ENCODE data around the gene MAGEA10.
"Not testable (repeated sequence)": the region's sequence is repeated elsewhere in the genome, so short reads cannot be mapped to it uniquely, and the experiment has no call there.

The MAGEA10 gene

DNA sequence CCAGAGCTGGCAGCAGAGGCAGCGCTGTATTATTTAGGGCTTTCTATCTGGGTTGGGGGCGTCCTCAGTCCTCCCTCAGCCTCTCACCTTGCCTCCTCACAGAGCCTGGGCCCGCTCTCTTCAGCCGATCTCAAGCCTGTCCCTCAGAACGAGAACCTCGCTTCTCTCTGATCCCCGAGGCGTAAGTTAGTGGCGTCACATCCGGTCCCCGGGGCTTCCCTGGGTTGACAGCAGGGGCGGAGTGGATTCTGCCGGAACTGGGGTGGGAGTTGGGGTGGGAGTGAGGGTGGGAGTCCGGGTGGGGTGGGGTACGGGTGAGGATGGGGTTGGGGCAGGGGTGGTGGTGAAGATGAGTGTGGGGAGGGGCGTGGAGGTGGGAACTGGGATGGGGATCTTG lies at the start of gene MAGEA10:
Gene MAGEA10 (minus strand): TSS at position 190 of the 397 bp plus-strand sequence. CDS start 2,957 bp downstream, outside the sequence.
- no peak for DNase-seq

DNA sequence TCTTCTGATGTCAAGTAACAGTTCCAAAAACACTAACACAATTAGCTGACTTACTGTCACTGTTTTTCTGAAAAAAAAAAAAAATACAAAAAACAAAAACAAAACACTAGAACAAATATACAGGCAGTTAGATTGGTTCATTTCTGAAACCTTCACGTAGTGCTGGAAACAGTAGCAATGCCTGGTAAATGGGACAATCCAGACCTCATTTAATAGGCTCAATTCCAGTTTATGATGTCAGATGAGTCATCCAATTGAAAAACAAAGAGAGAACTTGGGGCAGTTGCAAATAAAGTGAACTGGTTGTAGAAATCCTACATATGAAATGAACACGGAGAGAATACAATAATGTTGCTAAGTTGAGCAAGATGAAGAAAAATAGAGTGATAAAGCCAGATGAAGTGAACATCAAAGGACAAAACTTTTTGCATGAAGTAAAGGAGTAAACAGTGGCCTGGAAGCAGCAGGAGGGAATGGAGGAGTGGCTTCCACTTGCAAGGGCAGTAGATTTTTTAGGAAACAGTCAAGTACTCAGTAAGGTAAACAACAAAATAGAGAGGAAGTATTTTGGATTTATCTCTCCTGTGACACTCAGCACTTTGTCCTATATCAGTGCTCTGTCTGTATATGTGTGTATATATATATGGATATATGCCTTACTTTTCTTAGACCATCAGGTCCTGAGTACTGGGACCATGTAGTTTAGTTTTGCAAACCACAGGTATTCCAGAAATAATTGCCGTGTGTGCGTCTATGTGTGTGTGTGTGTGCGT lies 39.3 kb upstream of the MAGEA10 start:
- DNase-seq, result no peak

DNA sequence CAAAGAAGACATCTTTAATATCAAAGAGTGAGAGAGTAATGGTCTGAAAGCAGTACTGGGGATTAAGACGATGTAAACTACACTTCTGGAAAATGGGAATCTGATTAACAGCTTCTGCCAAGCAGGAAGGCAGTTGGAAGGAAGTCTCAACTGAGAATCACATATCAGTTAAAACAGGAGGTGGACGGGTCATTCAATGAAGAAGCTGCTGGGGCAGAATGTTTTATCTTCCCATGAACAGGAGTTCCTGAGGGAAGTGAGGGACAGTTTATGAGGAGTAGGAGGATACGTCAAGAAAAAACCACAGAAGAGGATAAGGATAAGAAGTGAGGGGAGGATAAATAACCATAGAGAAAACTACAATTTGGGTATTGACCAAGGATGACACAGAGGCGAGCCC lies 38.7 kb upstream of the MAGEA10 start:
- no peak for DNase-seq

DNA sequence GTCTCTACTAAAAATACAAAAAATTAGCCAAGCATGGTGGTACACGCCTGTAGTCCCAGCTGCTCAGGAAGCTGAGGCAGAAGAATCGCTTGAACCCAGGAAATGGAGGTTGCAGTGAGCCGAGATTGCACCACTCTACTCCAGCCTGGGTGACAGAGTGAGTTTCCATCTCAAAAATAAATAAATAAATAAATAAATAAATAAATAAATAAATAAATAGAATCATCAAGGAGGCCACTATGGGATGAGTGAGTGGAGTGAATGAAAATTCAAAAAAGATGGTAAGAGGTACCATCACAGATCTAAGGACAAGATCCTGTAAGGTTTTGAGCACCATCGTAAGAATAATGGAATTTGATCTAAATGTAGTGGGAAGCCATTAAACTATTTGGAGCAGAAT lies 37.5 kb upstream of the MAGEA10 start:
- not testable (repeated sequence) for DNase-seq

DNA sequence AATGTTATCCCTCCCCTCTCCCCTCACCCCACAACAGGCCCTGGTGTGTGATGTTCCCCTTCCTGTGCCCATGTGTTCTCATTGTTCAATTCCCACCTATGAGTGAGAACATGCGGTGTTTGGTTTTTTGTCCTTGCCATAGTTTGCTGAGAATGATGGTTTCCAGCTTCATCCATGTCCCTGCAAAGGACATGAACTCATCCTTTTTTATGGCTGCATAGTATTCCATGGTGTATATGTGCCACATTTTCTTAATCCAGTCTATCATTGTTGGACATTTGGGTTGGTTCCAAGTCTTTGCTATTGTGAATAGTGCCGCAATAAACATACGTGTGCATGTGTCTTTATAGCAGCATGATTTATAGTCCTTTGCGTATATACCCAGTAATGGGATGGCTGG lies 35.5 kb upstream of the MAGEA10 start:
- DNase-seq, result not testable (repeated sequence)

DNA sequence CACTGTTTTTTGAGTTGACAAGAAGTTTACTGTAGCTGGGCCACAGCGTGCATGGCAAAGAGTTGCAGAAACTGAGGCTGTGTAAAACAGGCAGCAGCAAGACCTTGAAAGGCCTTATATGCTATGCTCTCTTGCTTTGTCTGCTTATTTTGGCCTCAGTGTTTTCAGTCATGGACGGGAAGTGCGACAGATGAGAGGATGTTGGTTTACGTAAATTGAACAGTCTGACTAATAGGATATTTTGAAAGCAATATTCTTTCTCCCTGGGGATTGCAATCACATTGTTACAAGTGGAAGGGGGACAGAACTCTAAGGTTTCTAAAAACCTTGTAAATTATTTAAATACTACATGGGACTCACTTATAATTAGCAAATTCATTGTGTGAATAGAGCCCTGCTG lies 32.2 kb upstream of the MAGEA10 start:
- DNase-seq, result no peak

DNA sequence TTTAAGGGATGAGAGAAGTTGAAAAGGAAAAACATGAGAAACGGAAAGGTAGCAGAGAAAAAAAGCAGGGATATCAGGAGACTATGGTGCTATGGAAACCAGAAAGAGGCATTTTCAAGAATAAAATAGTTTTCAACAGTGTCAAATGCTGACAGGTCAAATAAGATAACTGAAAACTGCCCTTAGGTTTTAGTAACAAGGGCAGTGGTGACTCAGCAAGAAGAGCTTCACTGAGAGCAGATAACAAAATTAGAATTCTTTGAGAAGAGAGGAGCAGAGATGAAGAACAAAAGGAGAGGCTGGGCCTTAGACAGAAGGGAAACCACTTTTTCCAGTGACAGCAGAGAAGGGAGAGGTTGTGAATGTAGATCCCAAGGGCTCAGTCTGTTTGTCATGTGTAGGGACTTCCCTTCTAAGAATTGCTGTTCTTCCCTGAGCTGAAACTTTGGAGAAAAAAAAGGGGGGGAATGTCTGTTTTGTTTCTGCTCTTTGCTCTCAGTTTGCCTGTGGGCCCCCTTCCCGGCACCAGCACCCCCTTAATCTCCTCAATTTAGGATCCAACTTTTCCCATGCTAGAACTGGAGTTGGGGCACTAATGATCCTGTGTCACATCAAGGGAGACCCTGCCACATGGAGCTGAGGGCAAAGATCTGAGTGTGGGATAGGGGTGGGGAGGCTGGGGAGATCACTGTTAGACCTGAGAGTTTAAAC lies 26.8 kb upstream of the MAGEA10 start:
- no peak for DNase-seq

DNA sequence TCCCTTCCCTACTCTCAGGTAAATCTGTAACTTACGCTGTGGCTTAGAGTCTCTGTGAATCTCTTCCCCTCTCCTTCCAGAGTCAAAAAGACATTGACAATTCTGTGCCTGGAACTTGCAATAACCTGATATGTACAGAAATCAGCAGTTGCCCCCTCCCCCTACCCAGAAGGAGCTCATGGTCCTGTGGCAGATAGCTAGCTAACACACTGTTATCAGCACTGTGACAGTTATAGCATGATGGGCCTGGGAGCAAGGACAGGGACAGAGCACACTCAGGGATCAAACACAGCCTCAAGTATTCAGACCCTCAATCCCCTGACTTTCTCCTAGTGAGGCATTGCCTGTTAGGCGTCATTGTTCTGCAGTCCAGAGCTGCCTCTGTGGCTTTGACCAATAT lies 18.7 kb upstream of the MAGEA10 start:
- no peak for DNase-seq

DNA sequence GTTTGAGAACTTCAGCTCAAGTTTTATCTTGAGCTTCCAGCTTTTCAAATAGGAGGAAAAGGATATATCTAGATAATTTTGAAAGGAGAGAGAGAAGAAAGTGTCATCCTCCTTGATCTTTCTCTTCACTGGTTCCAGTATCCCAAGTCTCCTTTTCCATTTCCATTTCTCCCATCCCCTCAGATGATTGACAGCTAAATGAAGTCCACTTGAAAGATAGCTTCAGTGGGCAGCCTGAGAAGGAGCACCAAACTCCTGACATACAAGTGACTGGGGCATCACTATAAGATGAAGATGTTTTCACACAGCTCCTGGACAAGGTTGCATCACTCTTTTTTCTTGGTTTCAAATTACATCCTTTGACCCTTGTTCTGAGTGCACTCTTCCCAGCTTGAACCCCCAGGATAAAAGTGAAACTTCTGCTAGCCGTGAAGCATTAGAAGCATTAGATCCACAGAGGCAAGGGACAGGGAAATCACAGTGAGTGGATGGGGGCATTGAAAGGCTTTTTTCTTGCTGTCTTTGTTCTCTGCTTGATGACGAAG lies 17.5 kb upstream of the MAGEA10 start:
- no peak for DNase-seq

DNA sequence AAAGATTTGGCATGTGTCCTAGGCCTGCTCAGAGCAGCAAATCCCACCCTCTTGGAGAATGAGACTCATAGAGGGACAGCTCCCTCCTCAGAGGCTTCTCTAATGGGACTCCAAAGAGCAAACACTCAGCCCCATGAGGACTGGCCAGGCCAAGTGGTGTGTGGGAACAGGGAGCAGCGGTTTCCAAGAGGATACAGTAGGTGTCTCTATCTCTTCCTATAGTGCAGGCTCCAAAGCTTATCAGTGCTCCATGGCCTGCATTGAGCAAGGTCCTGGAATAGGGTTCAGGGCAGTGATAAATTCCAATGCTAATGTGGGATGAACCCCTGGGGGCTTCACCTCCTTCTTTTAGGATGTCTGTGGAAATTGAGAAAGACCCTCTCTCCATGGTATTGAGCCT lies 15.7 kb upstream of the MAGEA10 start:
- no peak for DNase-seq

DNA sequence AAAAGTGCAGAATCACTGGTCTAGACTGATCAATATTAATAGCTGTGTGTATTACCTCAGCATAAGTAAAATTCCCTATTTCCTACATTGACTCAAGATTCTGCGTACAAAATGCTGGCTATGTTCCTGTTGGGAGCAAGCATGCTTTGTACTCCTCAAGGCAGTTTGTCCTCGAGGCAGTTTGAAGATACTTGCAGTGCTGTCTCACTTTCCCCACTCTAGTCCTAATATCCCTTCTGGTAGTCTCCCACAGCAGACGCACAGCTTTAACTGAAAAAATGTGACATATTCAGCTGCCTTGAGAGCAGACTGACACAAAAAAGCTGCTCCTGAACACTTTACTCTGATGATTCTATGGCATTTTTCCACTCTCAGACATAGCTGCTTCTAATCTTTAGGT lies 12.9 kb upstream of the MAGEA10 start:
- no peak for DNase-seq

DNA sequence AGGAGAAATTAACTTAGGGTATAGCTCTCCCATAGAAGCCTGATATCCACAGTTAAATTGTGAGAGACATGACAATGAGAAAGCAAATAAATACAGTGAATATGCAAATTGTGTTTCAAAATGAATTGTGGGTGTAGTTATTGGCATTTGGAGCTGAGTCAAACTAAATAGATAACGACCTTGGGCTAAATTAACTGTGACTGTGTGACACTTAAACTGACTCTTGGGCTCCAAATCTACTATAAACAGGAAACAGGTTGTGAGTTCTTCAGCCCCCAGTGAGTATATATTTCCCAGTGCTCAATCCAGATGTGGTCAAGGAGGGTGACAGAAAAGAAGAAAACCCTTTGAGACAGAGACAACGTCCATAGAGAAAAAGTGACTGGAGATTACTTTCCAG lies 11.3 kb upstream of the MAGEA10 start:
- DNase-seq, result no peak

DNA sequence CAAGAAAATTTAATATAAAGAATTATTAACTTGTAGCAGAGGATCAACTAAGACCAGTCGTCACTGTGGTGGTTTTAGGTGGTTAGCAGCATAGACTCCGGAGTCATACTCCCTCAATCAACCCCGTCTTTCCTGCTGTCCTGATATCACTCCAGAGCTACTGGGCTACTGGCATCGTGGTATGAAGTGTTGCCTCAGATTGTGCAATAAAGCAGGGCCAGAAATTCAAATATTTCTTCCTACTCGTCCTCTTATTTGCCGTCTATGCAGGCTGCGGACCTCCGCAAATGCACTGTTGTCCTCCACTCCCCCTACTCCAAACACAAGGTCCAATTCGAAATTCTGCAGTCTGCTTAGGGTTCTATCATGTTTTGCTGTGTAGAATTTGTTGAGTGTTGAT lies 1.2 kb upstream of the MAGEA10 start:
- DNase-seq, result no peak

DNA sequence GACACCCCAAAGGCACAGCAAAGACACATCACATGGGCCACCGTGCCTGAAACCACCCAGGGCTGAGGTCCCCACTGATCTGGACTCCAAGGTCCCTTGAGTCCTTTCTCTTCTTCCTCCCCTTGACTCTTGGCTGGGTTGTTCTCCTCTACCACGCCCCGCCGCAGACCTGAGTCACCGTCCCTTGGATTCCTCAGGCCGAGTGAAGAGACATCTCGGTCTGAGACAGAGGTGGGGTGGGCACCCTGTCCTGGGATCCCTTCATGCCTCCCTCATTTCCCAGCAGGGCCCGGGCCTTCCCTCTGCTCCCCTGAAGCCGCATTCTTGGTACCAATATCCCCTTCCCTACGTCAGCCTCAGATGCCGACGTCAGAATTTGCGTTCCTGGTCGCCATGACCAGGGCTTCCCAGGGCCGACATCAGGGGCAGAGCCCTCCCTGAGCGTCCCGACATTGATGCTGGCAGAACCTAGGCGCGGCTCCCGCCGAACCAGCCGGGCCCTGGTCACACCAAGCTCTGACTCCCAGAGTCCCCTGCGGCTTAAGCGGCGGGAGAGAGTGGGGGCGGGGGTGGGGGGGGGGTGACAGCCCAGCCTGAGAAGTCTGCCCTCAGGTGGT lies 498 bp downstream of the MAGEA10 start:
- DNase-seq, result no peak

DNA sequence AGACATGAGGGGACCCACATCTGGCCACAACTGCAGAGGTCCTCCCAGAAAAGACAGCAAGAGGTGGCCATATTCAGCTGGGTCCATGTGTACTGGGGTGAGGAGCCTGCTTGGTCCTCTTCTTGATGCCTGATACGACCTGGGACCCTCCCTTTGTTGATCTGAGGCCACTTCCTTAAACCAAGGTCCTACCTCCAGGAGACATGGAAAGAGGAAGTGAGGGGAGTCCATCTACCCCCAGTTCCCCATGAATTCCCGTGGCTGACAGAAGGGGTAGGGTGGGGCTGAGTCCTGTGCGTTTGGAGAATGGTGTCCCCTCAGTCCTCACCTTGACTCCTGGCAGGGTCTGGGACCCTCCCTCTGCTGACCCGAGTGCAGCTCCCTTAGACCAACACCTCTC lies 2.1 kb downstream of the MAGEA10 start:
- no peak for DNase-seq

DNA sequence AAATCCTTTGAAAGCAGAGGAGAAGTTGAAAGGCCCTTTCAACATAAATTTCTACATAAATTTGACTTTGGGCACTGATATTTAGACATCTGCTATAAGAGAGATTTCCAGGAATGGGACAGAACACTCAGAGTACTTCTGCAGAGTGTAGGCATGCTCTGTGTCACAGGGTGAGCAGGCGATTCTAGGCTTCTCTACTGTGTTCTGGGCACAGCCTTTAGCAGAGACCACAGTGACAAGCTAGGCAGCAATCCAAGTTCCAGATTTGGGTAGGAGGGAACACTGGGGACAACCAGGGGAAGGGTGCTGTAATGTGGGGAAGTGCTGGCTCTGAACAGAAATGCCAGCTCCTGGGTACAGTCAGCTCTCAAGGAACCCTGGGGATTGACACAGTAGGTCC lies 6.9 kb downstream of the MAGEA10 start:
- DNase-seq, result no peak

DNA sequence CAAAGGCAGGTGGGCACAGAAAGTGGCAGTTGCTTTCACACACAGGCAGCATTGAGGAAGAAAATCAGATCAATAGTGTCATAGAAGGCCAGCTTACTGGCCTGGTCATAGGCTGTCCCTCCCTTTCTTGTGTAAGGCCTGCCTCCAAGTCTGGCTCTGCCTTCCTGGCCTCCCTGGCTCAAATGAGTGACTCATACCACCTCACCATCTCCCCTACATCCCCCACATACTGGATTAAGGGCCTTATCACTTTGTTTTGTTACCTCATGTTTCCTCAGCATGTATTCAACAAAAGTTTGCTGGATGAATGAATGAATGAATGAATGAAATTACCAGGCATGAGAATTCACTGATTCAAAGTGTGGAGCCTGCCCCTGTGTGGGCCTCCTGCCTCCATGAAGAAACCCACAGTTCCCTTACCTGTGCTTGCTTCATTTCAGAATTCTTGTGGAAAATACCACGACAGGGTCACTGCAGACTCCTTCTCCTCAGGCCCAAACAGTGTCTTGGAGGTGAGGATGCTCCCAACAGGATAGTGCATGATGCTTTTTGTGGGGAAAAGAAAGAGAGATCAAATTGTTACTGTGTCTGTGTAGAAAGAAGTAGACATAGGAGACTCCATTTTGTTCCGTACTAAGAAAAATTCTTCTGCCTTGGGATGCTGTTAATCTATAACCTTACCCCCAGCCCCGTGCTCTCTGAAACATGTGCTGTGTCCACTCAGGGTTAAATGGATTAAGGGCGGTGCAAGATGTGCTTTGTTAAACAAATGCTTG lies 9.1 kb downstream of the MAGEA10 start:
- not testable (repeated sequence) for DNase-seq

DNA sequence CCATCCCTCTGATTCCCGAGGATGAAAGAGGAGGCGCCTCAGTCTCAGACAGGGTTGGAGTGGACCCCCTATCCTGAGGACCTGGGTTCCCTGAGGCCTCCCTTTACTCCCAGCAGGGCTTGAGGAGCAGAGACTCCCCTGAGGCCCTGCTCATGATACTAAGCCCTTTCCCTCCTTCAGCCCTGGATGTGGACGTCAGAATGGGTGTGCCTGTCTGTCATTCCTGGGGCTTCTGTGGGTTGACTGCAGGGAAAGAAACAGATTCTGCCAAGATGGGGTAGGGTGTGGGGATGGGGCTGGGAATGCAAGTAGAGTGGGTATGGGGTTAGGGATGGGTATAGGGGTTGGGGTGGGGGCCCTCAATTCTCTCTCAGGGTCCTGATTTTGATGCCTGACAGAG lies 21.1 kb downstream of the MAGEA10 start:
- DNase-seq, result no peak

DNA sequence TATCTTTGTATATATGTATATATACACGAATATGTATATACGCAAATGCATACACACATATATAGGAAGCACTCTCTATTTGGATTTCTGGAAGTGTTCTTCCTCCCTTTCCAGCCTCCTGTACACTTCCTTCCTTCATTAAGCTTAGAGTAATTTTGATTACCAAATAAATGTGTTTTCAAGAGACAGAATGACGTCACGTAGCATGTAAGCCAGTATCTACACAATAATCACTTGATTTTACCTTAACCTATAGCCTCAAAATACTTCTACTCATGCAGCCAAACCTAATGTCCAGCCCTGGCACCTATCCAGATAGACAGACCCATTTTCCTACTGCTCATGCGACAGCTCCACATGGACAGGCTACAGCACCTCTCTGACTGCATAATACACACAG lies 29.9 kb downstream of the MAGEA10 start:
- DNase-seq, result no peak

DNA sequence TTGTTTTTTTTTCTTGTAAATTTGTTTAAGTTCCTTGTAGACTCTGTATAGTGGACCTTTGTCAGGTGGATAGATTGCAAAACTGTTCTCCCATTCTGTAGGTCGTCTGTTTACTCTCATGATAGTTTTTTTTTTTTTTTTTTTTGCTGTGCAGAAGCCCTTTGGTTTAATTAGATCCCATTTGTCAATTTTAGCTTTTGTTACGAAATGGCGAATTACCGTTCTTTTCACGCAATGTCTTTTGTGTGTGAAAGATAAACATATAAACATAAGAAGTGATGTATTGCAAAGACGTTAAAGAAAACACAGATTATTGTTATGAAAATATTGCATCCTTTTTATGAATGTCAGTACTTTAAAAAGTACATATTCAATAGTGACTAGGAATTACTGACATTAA lies 34.5 kb downstream of the MAGEA10 start:
- no peak for DNase-seq

DNA sequence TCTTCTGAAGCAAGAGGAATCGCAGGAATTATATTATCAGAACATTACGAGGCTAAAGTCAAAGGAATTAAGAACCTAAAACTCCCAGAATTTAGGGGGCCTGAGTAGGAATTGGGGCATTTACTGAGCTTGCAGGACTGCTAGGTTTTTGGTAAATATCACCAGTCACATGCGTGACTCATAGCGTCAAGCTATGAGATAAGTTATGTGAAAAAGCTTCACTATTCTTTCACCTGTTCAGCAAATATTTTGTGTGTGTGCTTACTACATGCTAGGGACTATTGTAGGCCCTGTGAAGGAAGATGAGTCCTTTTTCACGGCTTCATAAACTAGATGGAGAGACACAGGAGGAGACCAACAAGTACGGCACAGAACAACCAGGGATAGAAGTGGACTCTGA lies 52.2 kb downstream of the MAGEA10 start:
- no peak for DNase-seq

Data from NCI-H345 (cell line).